Liver (tissue), 9 donors: ENCODE results near the gene NFATC2. TPM values are rescaled to one million over a fixed set of nuclear protein-coding genes. Genes with fewer than 3 reads are reported as not detected.

Source experiments
- DNase-seq: peaks from one replicate; pipeline ENCODE4 v3.0.0-alpha.2; 2017; ENCODE audit warnings: low spot score
- H3K27ac ChIP-seq, 2 donors: one replicate each; pipeline ENCODE4 v1.7.0; 2013; ENCODE audit warnings: inconsistent platforms in 2 of 2, low read length in 2 of 2, control low read depth in 1 of 2, low read depth in 1 of 2, mild to moderate bottlenecking in 1 of 2
- H3K27me3 ChIP-seq, 4 donors: one replicate each; pipeline versions ENCODE4 v1.6.1 to v1.7.0; 2013; ENCODE audit warnings: low read length in 3 of 4, inconsistent platforms in 1 of 4, mild to moderate bottlenecking in 1 of 4, moderate library complexity in 1 of 4; ENCODE audit not compliant: control insufficient read depth in 4 of 4, insufficient read depth in 4 of 4
- H3K36me3 ChIP-seq, 4 donors: one replicate each; pipeline versions ENCODE4 v1.6.1 to v1.7.0; 2013; ENCODE audit warnings: low read length in 3 of 4, mild to moderate bottlenecking in 3 of 4, low read depth in 1 of 4, moderate library complexity in 1 of 4; ENCODE audit not compliant: control insufficient read depth in 4 of 4, insufficient read depth in 3 of 4
- H3K4me1 ChIP-seq, 4 donors: one replicate each; pipeline versions ENCODE4 v1.6.1 to v1.7.0; 2013; ENCODE audit warnings: low read length in 3 of 4, mild to moderate bottlenecking in 3 of 4, moderate library complexity in 1 of 4; ENCODE audit not compliant: control insufficient read depth in 4 of 4, insufficient read depth in 4 of 4
- H3K4me3 ChIP-seq, 3 donors: one replicate each; pipeline versions ENCODE4 v1.6.1 to v1.7.0; 2013; ENCODE audit warnings: low read length in 3 of 3, control low read depth in 1 of 3, low read depth in 1 of 3, mild to moderate bottlenecking in 1 of 3
- H3K9ac ChIP-seq, 2 donors: one replicate each; pipeline ENCODE4 v1.7.0; 2013; ENCODE audit warnings: low read length in 2 of 2, mild to moderate bottlenecking in 2 of 2, moderate library complexity in 2 of 2, control low read depth in 1 of 2, low read depth in 1 of 2
- H3K9me3 ChIP-seq, 4 donors: one replicate each; pipeline versions ENCODE4 v1.6.1 to v1.7.0; 2013; ENCODE audit warnings: low read length in 3 of 4; ENCODE audit not compliant: control insufficient read depth in 4 of 4
- EGR1 ChIP-seq, 2 donors: IDR thresholded peaks; 2 replicates each; pipeline ENCODE4 v1.6.1; 2016 to 2018; ENCODE audit warnings: antibody characterized with exemption in 2 of 2, low read depth in 2 of 2
- FOXA1 ChIP-seq: IDR thresholded peaks from 2 replicates; pipeline ENCODE4 v1.6.1; 2016; ENCODE audit warnings: antibody characterized with exemption
- FOXA2 ChIP-seq: IDR thresholded peaks from 2 replicates; pipeline ENCODE4 v1.6.1; 2016; ENCODE audit warnings: antibody characterized with exemption
- HNF4A ChIP-seq, 2 donors: conservative IDR thresholded peaks; 2 replicates each; pipeline ENCODE4 v1.6.1; 2016; ENCODE audit warnings: antibody characterized with exemption in 2 of 2, mild to moderate bottlenecking in 2 of 2
- HNF4G ChIP-seq: IDR thresholded peaks from 2 replicates; pipeline ENCODE4 v1.6.1; 2016; ENCODE audit warnings: antibody characterized with exemption
- JUND ChIP-seq, 2 donors: IDR thresholded peaks; 2 replicates each; pipeline ENCODE4 v1.6.1; 2016; ENCODE audit warnings: antibody characterized with exemption in 2 of 2
- NR2F2 ChIP-seq: IDR thresholded peaks from 2 replicates; pipeline ENCODE4 v1.6.1; 2016; ENCODE audit warnings: antibody characterized with exemption
- REST ChIP-seq: IDR thresholded peaks from 2 replicates; pipeline ENCODE4 v1.6.1; 2016; ENCODE audit warnings: antibody characterized with exemption, mild to moderate bottlenecking
- RXRA ChIP-seq, 2 donors: IDR thresholded peaks; 2 replicates each; pipeline ENCODE4 v1.6.1; 2017 to 2018; ENCODE audit warnings: antibody characterized with exemption in 2 of 2, mild to moderate bottlenecking in 1 of 2
- SP1 ChIP-seq: IDR thresholded peaks from 2 replicates; pipeline ENCODE4 v1.6.1; 2018; ENCODE audit warnings: antibody characterized with exemption, mild to moderate bottlenecking
- TAF1 ChIP-seq: conservative IDR thresholded peaks from 2 replicates; pipeline ENCODE4 v1.6.1; 2016; ENCODE audit warnings: antibody characterized with exemption, mild to moderate bottlenecking
- YY1 ChIP-seq: IDR thresholded peaks from 2 replicates; pipeline ENCODE4 v1.6.1; 2016; ENCODE audit warnings: antibody characterized with exemption, mild to moderate bottlenecking
- WGBS: extraction: QIAGEN DNeasy Blood & Tissue Kit; methylation state at CpG from one replicate; pipeline ENCODE4 v1.1.7; 2013; 5-methylcytosine and 5-hydroxymethylcytosine counted together
- polyA plus RNA-seq, 2 donors: library from polyadenylated mRNA; stranded (reverse) in 1 of 2; unstranded in 1 of 2; fragments of 200-250 nt in 1 of 2; fragments of >200 nt in 1 of 2; fragmentation: Nextera tagmentation in 1 of 2; extraction: Ambion mirVana in 1 of 2; gene quantifications; one replicate each; pipeline versions ENCODE4 v1.2.1 to v1.2.3, GENCODE V29; 2013 to 2015
- total RNA-seq, 2 donors: library from RNA; depleted of rRNA; stranded (reverse); fragments of >200 nt; gene quantifications; one replicate each; pipeline ENCODE4 v1.2.3, GENCODE V29; 2014
- TF ChIP-seq, protein P1 (sequence below): fragments of 150-350 bp; IDR thresholded peaks from 2 replicates; pipeline ENCODE4 v1.5.1; 2017; ENCODE audit warnings: improper control_type of control experiment, low read depth, low read length; ENCODE audit not compliant: missing input control
- TF ChIP-seq, protein P2 (sequence below): IDR thresholded peaks from 2 replicates; pipeline ENCODE4 v1.6.1; 2016; ENCODE audit warnings: antibody characterized with exemption
- donor health status: healthy.
- donor health status: healthy.
- donor health status: healthy.
- donor health status: healthy.
- donor health status: healthy.

Gene NFATC2
- total and polyA plus RNA-seq, 4 donors, result 1.2 to 6.7 (median 2.6) TPM

DNA sequence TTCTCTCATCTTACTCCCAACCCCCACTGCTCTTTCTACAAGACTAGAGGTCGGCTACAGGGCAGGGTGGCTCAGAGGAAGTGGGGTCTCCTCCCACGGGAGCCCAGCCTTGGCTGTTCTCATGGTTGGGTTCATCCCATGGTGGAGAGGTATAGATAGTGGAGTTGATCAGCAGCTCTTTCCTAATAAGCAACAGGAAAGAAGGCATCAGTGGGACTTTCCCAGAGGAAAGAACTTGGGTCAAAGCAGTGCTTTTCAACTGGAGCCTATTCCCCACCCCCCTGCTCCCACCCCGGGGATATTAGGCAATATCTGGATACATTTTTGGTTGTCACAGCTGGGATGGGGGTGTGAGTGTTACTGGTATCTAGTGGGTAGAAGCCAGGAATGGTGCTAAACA lies 200.9 kb downstream of the NFATC2 start:
- Histone ChIP-seq H3K27me3 (no peaks in the 10 kb centered on the region), H3K27ac (no peak overlapping the region), H3K9ac (no peak overlapping the region), H3K4me1 (no peaks in the 10 kb centered on the region), H3K36me3 (no peaks in the 10 kb centered on the region), H3K4me3 (no peak overlapping the region), H3K9me3 (no peaks in the 10 kb centered on the region)
- DNase-seq, result no peak
- WGBS, result 43% methylated on average over 3 of the region's 3 CpGs
- no peak for TF ChIP-seq FOXA2

DNA sequence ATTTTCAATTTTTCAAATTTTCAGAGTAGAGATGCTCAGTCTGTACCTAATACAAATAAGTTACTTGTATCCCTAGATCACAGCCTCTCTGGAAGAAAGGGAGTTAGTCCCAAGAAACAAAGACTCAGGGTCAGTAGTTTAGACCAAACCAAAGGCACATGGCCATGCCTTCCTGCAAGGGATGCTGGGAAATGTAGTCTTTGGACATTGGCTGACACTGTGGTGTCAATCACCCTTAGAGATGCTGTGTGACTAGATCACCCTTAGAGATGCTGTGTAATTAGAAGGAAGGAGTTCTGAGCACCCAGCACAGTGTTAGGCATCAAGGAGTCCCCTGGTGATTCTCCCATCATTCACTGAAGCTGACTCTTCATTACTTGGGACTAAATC lies 202.1 kb downstream of the NFATC2 start:
- TF ChIP-seq FOXA2, result no peak
- TF ChIP-seq NR2F2, result no peak
- no peak for TF ChIP-seq FOXA1
- no peak for TF ChIP-seq YY1
- no peak for TF ChIP-seq EGR1 (IDR thresholded peaks at IDR 0.05; ENCODE audit: low read depth in 2 of 2)
- TF ChIP-seq REST, result no peak
- no peak for TF ChIP-seq JUND (IDR thresholded peaks at IDR 0.05)
- TF ChIP-seq HNF4A (conservative IDR thresholded peaks at IDR 0.05), result no peak
- no peak for TF ChIP-seq TAF1
- no peak for TF ChIP-seq HNF4G
- TF ChIP-seq, protein P1, sequence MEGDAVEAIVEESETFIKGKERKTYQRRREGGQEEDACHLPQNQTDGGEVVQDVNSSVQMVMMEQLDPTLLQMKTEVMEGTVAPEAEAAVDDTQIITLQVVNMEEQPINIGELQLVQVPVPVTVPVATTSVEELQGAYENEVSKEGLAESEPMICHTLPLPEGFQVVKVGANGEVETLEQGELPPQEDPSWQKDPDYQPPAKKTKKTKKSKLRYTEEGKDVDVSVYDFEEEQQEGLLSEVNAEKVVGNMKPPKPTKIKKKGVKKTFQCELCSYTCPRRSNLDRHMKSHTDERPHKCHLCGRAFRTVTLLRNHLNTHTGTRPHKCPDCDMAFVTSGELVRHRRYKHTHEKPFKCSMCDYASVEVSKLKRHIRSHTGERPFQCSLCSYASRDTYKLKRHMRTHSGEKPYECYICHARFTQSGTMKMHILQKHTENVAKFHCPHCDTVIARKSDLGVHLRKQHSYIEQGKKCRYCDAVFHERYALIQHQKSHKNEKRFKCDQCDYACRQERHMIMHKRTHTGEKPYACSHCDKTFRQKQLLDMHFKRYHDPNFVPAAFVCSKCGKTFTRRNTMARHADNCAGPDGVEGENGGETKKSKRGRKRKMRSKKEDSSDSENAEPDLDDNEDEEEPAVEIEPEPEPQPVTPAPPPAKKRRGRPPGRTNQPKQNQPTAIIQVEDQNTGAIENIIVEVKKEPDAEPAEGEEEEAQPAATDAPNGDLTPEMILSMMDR, result no peak
- no peak for TF ChIP-seq SP1
- no peak for TF ChIP-seq RXRA (IDR thresholded peaks at IDR 0.05)
- DNase-seq, result no peak
- Histone ChIP-seq H3K9me3 (no peaks in the 10 kb centered on the region), H3K4me3 (no peak overlapping the region), H3K4me1 (no peaks in the 10 kb centered on the region), H3K9ac (no peak overlapping the region), H3K27ac (no peak overlapping the region), H3K36me3 (no peaks in the 10 kb centered on the region), H3K27me3 (no peaks in the 10 kb centered on the region)

DNA sequence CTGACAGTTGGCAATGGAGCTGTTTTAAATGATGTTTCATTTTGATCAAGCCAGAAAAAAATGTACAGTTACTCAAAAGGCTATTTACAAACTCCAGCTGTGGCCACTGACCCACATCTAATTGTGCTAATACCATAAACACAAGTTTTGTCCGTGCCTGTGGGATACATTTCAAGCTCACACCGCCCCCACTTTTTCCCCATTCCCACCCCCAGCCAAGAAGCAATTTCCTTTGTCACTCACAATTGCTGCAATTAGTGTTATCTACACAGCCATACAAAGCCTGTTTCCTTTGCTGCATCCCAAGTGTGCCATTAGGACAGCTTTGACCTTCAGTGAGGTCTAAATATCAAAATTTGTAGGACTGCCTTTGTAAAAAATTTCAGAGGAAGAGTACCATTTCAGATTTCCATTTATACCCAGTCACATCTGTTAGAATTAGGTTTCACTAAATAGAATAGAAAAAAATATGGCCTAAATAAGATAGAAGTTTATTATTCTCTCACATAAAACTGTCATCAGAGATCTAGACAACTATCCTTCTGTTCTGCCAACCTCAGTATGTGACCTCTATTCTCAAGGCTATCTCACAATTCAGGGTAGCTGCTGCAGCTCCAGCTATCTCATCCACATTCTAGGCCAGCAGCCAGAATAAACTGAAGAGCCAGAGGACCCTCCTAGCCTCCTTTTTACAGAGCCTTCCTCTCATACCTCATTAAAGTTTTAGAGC lies 202.6 kb downstream of the NFATC2 start:
- WGBS, result 57% methylated on average over 2 of the region's 2 CpGs
- no peaks in the 10 kb centered on the region for H3K27me3 ChIP-seq
- H3K36me3 ChIP-seq, result no peaks in the 10 kb centered on the region
- no peaks in the 10 kb centered on the region for H3K4me1 ChIP-seq
- no peak overlapping the region for H3K4me3 ChIP-seq
- no peak overlapping the region for H3K9ac ChIP-seq
- no peak overlapping the region for H3K27ac ChIP-seq
- TF ChIP-seq FOXA2 (no peak), JUND (IDR thresholded peaks at IDR 0.05) (no peak), YY1 (no peak)
- TF ChIP-seq, protein P2, sequence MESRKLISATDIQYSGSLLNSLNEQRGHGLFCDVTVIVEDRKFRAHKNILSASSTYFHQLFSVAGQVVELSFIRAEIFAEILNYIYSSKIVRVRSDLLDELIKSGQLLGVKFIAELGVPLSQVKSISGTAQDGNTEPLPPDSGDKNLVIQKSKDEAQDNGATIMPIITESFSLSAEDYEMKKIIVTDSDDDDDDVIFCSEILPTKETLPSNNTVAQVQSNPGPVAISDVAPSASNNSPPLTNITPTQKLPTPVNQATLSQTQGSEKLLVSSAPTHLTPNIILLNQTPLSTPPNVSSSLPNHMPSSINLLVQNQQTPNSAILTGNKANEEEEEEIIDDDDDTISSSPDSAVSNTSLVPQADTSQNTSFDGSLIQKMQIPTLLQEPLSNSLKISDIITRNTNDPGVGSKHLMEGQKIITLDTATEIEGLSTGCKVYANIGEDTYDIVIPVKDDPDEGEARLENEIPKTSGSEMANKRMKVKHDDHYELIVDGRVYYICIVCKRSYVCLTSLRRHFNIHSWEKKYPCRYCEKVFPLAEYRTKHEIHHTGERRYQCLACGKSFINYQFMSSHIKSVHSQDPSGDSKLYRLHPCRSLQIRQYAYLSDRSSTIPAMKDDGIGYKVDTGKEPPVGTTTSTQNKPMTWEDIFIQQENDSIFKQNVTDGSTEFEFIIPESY, result no peak
- no peaks in the 10 kb centered on the region for H3K9me3 ChIP-seq
- DNase-seq, result no peak
